SK-N-SH (cell line): Measurements from ENCODE around the gene AGAP1. TPM values are rescaled to one million over a fixed set of nuclear protein-coding genes. Genes with fewer than 3 reads are reported as not detected.

ENCODE experiments used
- CTCF ChIA-PET: fragments of 300-600, 350-600 bp; formaldehyde crosslinking; extraction: SDS; loops from one replicate; lab custom pipeline; 2021; lab: Yijun Ruan, JAX
- POLR2A ChIA-PET: fragments of 350-600 bp; sonication (Branson Sonifier 250); formaldehyde crosslinking; extraction: SDS; loops from one replicate; lab custom pipeline; 2020; ENCODE audit warnings: antibody characterized with exemption, inconsistent platforms; lab: Yijun Ruan, JAX
- DNase-seq: peaks from one replicate; pipeline ENCODE4 v3.0.0; 2012
- H2AFZ ChIP-seq: fragments of 200-600 bp; sonication (generic); 2 replicates; pipeline ENCODE4 v1.8.1; 2016; ENCODE audit warnings: antibody characterized with exemption, mild to moderate bottlenecking, low read depth
- H3F3A ChIP-seq: fragments of 200-600 bp; sonication (generic); replicated peaks from 2 replicates; pipeline ENCODE3; 2016; ENCODE audit warnings: antibody characterized with exemption, mild to moderate bottlenecking; ENCODE audit not compliant: insufficient read depth
- H3K27ac ChIP-seq, 2 experiments: fragments of 200-500 bp in 1 of 2; fragments of 200-600 bp in 1 of 2; sonication (Bioruptor generic) in 1 of 2; sonication (generic), shearing (Covaris generic) in 1 of 2; 2 replicates each; pipeline versions ENCODE4 v1.5.1 to v1.6.1; 2014 to 2016; ENCODE audit warnings: low read depth in 2 of 2, inconsistent platforms in 1 of 2, low read length in 1 of 2, mild to moderate bottlenecking in 1 of 2, mixed read lengths in 1 of 2
- H3K27me3 ChIP-seq: fragments of 200-600 bp; sonication (generic), shearing (Covaris generic); 2 replicates; pipeline ENCODE4 v1.6.1; 2016; ENCODE audit warnings: mixed run types; ENCODE audit not compliant: insufficient read depth
- H3K36me3 ChIP-seq, 2 experiments: fragments of 200-500 bp in 1 of 2; fragments of 200-600 bp in 1 of 2; sonication (Bioruptor generic) in 1 of 2; sonication (generic) in 1 of 2; replicated peaks in 1 of 2; 2 replicates each; pipeline versions ENCODE3 to v1.5.1; 2014 to 2016; ENCODE audit warnings: low read length in 1 of 2, mild to moderate bottlenecking in 1 of 2; ENCODE audit not compliant: insufficient read depth in 2 of 2, control insufficient read depth in 1 of 2
- H3K4me1 ChIP-seq, 2 experiments: fragments of 200-500 bp in 1 of 2; fragments of 200-600 bp in 1 of 2; sonication (Bioruptor generic) in 1 of 2; sonication (generic), shearing (Covaris generic) in 1 of 2; 2 replicates each; pipeline versions ENCODE4 v1.5.1 to v1.6.1; 2014 to 2016; ENCODE audit warnings: low read depth in 1 of 2, low read length in 1 of 2, mixed run types in 1 of 2; ENCODE audit not compliant: insufficient read depth in 2 of 2, control insufficient read depth in 1 of 2
- H3K4me2 ChIP-seq: fragments of 200-600 bp; sonication (generic), shearing (Covaris generic); 2 replicates; pipeline ENCODE4 v1.6.1; 2017; ENCODE audit warnings: mixed run types
- H3K4me3 ChIP-seq, 2 experiments: fragments of 200-500 bp in 1 of 2; fragments of 200-600 bp in 1 of 2; sonication (Bioruptor generic) in 1 of 2; sonication (generic), shearing (Covaris generic) in 1 of 2; 2 replicates each; pipeline versions ENCODE4 v1.5.1 to v1.8.1; 2014 to 2016; ENCODE audit warnings: low read depth in 2 of 2, inconsistent platforms in 1 of 2, low read length in 1 of 2, mild to moderate bottlenecking in 1 of 2, mixed read lengths in 1 of 2, moderate library complexity in 1 of 2
- H3K79me2 ChIP-seq: fragments of 200-600 bp; sonication (generic); 2 replicates; pipeline ENCODE4 v1.8.1; 2017; ENCODE audit warnings: mild to moderate bottlenecking; ENCODE audit not compliant: insufficient read depth
- H3K9ac ChIP-seq: fragments of 200-600 bp; sonication (generic); 2 replicates; pipeline ENCODE4 v1.6.1; 2017; ENCODE audit warnings: mixed run types
- H3K9me2 ChIP-seq: fragments of 200-600 bp; sonication (generic); 2 replicates; pipeline ENCODE4 v1.6.1; 2017; ENCODE audit warnings: mixed run types
- H3K9me3 ChIP-seq: fragments of 200-600 bp; sonication (generic); 2 replicates; pipeline ENCODE4 v1.6.1; 2017; ENCODE audit warnings: mixed run types, mild to moderate bottlenecking, moderate library complexity
- H4K20me1 ChIP-seq: fragments of 200-600 bp; sonication (generic); 2 replicates; pipeline ENCODE4 v1.6.1; 2017; ENCODE audit warnings: mild to moderate bottlenecking, mixed run types; ENCODE audit not compliant: insufficient read depth
- ELF1 ChIP-seq: IDR thresholded peaks from 2 replicates; pipeline ENCODE4 v1.4.0; 2012
- FOXJ3 ChIP-seq: sonication (generic); formaldehyde crosslinking; IDR thresholded peaks from 2 replicates; pipeline ENCODE4 v1.5.1; 2020; ENCODE audit warnings: mild to moderate bottlenecking, missing genetic modification reagents
- GABPA ChIP-seq: IDR thresholded peaks from 2 replicates; pipeline ENCODE4 v1.4.0; 2012; ENCODE audit warnings: low read depth, mild to moderate bottlenecking
- PBX3 ChIP-seq: IDR thresholded peaks from 2 replicates; pipeline ENCODE4; 2012
- RAD21 ChIP-seq: IDR thresholded peaks from 2 replicates; pipeline ENCODE4 v1.6.1; 2012; ENCODE audit warnings: mild to moderate bottlenecking, low read length
- RCOR1 ChIP-seq: fragments of 150-350 bp; IDR thresholded peaks from 2 replicates; pipeline ENCODE4 v1.6.1; 2017; ENCODE audit warnings: antibody characterized with exemption, low read length
- REST ChIP-seq: IDR thresholded peaks from 2 replicates; pipeline ENCODE4 v1.6.1; 2012; ENCODE audit warnings: mild to moderate bottlenecking, low read depth, low read length, moderate library complexity
- SIN3A ChIP-seq: IDR thresholded peaks from 2 replicates; pipeline ENCODE4 v1.6.1; 2012; ENCODE audit warnings: low read depth, mild to moderate bottlenecking, low read length, moderate library complexity, borderline replicate concordance
- SMC3 ChIP-seq: IDR thresholded peaks from 2 replicates; pipeline ENCODE4 v1.6.1; 2012; ENCODE audit warnings: low read depth, low read length, improper control_type of control experiment
- TAF1 ChIP-seq: IDR thresholded peaks from 2 replicates; pipeline ENCODE4 v1.6.1; 2012; ENCODE audit warnings: low read depth, mild to moderate bottlenecking, low read length, moderate library complexity, borderline replicate concordance
- TCF12 ChIP-seq: IDR thresholded peaks from 2 replicates; pipeline ENCODE4 v1.4.0; 2012
- TEAD4 ChIP-seq: IDR thresholded peaks from 2 replicates; pipeline ENCODE4 v1.4.0; 2012; ENCODE audit warnings: mild to moderate bottlenecking, borderline replicate concordance; ENCODE audit not compliant: insufficient read depth
- USF1 ChIP-seq: IDR thresholded peaks from 2 replicates; pipeline ENCODE4 v1.4.0; 2012; ENCODE audit warnings: low read depth, borderline replicate concordance
- USF2 ChIP-seq: fragments of 150-350 bp; IDR thresholded peaks from 2 replicates; pipeline ENCODE4 v1.6.1; 2017; ENCODE audit warnings: antibody characterized with exemption, low read length, low read depth, borderline replicate concordance
- ZBTB33 ChIP-seq: IDR thresholded peaks from 2 replicates; pipeline ENCODE4 v1.4.0; 2012; ENCODE audit warnings: low read depth, borderline replicate concordance
- WGBS: methylation state at CpG from one replicate; pipeline ENCODE4 v1.1.6; 2017; ENCODE audit warnings: low lambda C conversion rate; 5-methylcytosine and 5-hydroxymethylcytosine counted together
- polyA plus RNA-seq, 3 experiments: library from polyadenylated mRNA; depleted of rRNA; stranded (reverse); fragments of >200 nt; gene quantifications; 2 replicates each; pipeline ENCODE4 v1.2.3, GENCODE V29; 2012

The AGAP1 gene
- polyA plus RNA-seq, 1 of the 3 experiments (the other 2 are of a cell fraction), result 8.8 TPM

- CTCF ChIA-PET, result interaction anchor here (1.0 kb wide), 1 partner anchor 14 kb away, joined by 3 read pairs; no protein-coding TSS in a partner anchor
- peaks cover 0 to 7% of the 10 kb centered on the region in 2 experiments; a peak in 1 of 4 replicates for H3K4me1 ChIP-seq
- DNase-seq, result no peak
These were observed 35.0 kb upstream of the AGAP1 start for GRCh38 chr2:235458839-235459273.

More at GRCh38 chr2:235458839-235459273, 35.0 kb upstream of the AGAP1 start:
- Histone ChIP-seq H3K9ac (no peak overlapping the region), H3K27ac (no peak overlapping the region), H3K27me3 (peaks cover 7% of the 10 kb centered on the region; the same call in 1 of the 2 replicates), H3K36me3 (no peaks in the 10 kb centered on the region), H4K20me1 (no peaks in the 10 kb centered on the region), H2AFZ (no peak overlapping the region), H3K4me2 (no peak overlapping the region), H3K4me3 (no peak overlapping the region), H3K9me2 (no peaks in the 10 kb centered on the region), H3F3A (no peaks in the 10 kb centered on the region), H3K79me2 (no peaks in the 10 kb centered on the region), H3K9me3 (no peaks in the 10 kb centered on the region)
- TF ChIP-seq ELF1 (no peak), TAF1 (no peak), SMC3 (no peak), TEAD4 (no peak), PBX3 (no peak), RCOR1 (no peak), FOXJ3 (CRISPR knock-in tag) (no peak), USF2 (no peak), RAD21 (no peak), GABPA (no peak), TCF12 (no peak), USF1 (no peak), SIN3A (no peak), ZBTB33 (no peak), REST (no peak)
- POLR2A ChIA-PET, result no interaction called here
- 58% methylated on average over 7 of the region's 7 CpGs for WGBS
